Activated CD4-positive, alpha-beta T cell treated with anti-CD3 and anti-CD28 coated beads, Interleukin-2, amount 50 U/mL, for 1 hour (primary cell): Measurements from ENCODE around the gene IL24.

Experiments
- DNase-seq: peaks from one replicate; pipeline ENCODE4 v3.0.0-alpha.2; 2020

The IL24 gene

DNA sequence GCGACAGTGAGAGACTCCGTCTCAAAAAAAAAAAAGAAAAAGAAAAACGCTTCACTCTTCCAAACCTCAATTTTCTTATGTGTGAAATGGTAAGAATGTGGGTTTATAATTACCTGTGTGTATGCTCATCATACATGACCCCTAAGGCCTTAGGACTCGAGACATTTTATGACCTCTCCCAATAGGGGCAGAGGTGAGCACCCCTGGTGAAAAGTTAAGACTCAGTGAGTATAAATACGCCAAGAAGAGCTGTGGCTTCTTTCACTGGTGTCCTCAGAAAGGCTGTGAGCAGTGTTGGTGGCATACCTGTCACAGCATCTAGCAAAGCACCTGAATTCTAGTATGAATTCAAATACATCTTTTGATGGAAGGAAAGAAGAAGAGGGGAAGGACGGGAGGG, 32.3 kb downstream of the IL24 start:
- no peak for DNase-seq

DNA sequence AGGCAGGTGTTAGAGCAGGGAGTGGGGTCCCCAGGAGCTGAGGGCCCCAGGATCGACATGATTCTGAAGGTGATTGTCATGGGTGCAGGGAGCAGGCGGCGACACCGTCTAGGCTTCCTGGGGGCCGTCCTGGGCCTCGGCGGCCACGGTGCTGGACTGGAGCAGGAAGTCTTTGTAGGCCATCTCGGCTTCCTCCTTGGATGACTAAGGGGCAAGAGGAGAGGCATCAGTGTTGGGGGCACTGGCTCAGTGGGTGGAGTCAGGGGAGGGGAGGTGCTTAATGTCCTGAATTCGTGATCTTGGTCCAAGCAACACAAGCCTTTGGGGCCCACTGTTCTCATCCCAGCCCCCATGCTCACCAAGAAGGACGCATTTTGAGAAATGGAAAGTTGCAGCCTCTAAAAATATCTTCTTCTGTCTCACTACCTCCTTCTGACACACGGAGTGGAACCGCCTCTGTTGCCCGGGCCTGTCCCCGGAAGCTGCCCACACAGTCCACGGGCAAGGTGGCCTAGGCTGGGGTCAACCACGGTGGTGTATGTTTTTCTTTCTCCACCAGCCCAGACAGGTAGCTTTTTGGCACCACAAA, 33.1 kb downstream of the IL24 start:
- no peak for DNase-seq

DNA sequence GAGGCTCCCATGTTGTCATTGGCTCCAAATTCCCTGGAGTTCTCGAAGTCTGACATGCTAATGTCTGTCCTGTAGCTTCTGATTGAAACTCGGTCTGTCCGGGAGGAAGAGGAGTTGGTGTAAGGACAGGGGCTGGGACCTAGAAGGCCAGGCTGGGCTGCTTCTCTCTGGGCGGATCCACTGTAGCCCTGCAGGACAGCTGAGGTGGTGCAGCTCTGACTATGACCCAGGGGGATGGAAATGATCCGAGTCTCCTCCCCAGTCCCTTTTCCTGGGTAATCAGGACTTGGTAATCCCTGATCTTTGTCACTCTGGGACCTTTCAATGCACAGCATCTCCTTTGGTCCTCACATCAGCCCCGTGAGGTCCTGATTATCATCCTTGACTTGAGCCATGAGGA, 34.5 kb downstream of the IL24 start:
- no peak for DNase-seq

DNA sequence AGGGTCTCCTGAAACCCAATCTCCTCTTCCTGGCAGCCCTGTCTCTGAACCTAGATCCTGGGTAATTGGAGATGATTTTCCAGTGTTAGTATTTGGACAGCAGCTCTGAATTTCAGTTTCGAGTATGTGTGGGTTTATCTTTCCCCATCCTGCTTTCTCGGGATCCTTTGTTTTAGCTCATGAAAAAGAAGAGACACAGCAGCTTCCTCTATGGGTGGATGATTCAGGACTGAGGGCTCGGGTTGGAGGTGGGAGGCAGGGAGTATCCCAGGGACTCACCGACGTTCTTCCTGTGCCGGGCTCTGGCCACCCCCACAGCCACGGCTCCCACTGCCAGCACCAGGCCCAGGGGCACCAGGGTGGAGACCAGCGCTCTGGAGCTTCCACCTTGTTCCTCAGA, 34.9 kb downstream of the IL24 start:
- DNase-seq: no peak

DNA sequence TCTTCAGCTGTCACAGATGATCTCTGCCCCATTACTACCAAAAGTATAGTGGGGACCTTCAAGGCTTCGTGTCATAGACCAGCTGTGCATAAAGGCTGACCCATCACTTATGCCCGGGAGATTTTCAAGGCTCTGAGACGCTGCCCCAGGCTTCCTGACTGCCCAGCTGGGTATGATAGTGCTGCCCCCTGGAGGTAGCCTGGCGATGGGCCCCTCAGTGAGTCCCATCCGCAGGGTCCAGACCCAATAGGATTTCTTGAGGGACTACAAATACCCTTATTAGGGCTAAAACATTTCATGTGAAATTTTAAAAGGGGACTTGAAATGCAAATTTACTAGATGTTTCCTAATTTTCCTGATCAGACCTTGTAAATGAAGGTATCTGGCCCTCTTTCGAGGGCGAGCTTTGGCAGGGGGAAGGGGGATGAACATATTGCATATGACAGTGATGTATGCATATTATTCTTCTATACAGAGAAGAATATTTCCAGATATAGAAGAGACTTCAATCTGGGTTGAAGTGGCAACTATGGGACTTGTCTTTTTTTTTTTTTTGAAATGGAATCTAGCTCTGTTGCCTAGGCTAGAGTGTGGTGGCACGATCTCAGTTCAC, 36.2 kb downstream of the IL24 start:
- DNase-seq: peak; percentile 73

DNA sequence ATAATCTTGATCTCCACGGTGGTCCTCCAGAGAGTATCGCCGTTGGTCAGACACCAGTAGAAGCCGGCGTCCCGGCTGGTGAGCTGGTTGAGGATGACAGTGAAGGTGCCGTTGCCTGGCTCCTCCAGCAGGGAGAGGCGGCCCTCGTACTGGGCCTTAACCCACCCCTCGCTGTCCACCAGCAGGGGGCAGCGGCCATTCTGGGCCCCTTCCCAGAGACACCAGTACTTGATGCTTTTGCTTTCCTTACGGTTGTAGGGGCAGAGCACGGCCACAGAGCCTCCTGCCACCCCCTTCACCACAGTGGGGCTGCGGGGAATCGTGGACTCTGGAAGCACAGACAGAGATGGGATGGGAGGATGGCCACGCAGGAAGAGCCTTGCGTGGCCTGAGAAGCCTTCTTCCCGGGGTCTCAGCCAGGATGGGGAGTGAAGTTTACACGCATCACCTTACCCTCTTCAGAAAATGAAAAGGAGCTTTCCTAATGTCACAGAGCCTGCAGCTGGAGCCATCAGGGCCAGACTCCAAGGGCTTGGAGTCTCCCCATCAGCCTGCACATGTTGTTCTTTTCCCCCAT, 38.3 kb downstream of the IL24 start:
- peak; percentile 37 for DNase-seq

DNA sequence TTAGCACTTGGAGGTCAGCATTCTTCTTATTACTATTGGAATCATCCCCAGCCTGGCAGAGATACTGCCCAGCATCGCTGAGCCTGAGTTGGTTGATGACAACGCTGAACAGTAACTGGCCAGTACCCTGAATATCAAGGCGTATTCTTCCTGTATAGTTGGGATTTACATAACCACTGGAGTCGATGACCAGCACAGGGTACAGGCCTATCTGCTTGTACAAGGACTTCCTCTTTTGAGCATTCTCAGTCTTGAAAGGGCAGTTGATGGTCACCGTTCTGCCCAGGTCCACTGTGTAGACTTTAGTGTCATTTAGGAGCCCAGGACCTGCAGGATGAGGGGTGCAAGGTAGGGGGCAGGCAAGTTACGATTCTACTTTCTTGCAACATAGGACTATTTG, 40.2 kb downstream of the IL24 start:
- DNase-seq: no peak

DNA sequence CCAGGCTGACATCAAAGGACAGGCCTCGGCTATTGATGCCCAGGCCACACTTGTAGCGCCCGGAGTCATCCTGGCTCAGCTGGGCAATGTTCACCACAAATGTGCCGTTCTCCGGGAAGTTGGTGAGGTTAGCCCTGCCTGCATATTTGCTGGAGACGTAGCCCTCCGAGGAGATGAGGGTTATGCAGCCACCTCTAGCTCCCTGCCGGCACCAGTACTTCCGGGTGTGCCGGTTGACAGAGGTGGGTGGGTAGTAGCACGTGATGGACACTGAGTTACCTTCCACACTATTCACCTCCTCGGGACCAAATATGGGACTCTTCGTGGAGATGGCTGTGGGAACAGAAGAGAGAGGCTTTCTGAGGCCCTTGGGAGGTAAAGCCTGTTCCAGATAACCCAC, 41.9 kb downstream of the IL24 start:
- no peak for DNase-seq

DNA sequence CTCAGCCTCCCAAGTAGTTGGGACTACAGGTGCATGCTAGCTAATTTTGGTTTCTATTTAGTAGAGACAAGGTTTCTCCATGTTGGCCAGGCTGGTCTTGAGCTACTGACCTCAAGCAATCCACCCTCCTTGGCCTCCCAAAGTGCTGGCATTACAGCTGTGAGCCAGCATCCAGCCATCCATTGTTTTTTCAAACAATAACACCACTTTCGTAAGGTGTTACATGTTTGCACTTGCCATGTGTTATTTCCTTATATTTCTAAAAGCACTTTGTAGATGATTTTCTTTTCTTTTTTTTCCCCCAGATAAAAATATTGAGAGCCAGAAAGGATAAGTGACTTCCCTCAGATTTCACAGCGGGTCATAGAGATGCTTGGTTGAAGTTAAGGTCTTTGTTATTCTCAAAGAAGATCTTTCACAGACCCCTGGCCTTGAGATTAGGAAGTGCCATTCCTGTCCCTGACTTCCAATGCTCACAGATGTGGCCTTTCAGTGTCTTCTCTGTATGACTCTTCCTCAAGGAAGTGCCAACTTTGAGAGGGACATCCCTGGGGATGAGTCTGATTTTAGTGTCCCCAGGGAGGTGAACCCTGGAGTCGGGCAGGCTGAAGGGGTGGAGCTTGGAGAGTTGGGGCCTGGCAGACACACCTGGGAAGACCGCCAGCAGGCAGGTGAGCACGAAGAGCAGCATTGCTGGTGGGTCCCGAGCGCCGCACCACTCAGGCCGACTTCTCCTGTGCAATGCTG, 42.8 kb downstream of the IL24 start:
- no peak for DNase-seq

DNA sequence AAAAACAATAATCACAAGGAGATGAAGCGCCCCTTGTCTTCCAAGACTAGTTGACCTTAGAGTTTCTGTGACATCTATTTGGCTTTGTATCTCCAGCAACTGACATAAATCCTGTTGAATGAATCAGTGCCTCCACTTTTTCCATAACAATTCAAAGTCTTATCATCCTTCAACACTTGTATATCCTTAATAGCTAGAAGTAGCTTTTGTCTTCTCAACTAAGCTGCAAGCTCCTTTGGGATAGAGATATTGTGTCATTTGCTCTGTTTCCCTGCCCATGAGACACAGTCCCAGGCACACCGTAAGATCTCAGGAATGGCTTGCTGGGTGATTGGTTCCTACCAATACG, 43.3 kb downstream of the IL24 start:
- DNase-seq: no peak

DNA sequence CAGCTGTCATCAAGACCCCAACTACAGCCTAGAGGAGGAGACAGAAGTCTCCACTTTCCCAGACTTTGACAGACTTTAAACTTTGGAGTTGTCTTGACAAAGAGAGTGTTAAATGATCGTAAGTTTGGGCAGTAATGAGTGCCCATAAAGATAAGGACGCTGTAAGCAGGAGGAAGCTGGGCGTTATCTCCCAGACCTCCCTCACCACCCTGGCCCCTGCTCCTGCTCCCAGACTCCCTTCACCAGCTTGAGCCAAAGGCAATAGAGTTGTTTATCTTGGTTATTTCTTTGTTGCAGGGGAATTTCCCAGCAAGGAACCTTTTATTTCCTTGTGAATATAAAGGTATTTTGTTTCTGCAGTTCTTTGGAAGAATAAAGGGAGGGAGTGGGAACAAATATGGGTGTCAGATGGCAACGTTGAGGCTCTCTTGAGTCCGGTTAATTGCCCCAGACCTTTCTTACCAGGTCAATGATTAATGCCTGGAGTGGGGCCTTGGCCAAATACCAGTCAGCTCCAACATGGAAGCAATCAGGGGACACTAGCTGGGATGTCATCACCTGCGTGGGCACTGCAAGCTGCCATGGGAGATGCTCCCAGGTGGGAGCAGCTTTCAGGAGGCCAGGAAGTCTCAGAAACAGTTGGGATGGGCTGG, 44.6 kb downstream of the IL24 start:
- DNase-seq: no peak

DNA sequence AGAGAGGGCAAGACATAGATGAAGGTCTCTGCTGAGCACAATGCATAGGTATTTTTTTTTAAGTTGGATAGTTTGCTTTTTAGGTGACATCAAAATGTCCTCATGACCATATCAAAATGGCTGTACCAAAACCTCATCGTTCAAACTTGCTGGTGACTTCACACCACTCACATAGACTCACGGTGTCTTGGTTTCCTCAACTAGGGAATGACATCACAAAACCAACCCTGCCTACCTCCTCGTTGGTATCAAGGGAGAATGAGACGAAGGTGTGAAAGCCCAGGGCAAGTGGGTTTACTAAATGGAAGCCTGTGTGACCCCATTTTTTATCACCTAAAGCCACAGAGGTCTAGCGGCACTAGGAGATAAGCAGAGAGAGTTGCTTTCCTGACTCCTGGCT, 47.5 kb downstream of the IL24 start:
- DNase-seq: no peak

DNA sequence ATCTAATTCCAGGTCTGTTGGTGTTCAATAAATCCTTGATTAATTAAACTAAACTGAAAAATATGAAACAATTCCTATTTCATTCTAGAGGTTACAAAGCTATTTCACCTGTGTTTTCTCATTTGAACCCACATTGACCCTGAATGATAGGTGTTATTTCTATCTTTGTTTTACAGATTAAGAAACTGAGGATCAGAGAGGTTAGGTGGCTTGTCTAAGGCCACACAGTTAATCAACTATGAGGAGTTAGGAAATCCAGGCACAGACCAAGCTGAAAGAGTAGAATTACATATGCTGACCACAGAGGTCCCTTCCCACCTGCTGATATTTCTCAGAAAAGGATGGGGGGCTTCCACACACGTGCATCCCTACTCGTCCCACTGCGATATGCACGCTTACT, 48.5 kb downstream of the IL24 start:
- no peak for DNase-seq

DNA sequence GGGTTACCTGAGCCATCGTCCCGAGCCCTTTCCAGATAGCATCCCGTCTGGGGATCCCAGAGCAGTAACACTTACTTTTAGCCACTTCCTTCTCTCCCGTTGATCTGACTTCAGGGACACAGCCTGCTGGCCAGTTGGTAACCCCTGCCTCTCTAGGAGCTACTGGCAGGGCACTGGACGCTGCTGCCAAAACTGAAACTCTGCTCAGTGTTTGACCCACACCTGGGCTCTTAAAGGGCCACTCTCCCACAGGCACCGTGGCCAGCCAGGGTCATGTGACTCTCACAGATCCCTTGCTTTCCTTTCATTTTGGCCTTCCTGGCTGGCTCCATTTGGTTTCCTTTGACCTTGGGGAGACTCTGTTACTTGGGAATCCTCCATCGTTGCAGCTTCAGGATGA, 49.0 kb downstream of the IL24 start, which contains the start of gene PIGR:
TSS of gene PIGR (minus strand) at position 206 of the 400 bp plus-strand sequence. CDS start 5,935 bp downstream, outside the sequence.
- no peak for DNase-seq

DNA sequence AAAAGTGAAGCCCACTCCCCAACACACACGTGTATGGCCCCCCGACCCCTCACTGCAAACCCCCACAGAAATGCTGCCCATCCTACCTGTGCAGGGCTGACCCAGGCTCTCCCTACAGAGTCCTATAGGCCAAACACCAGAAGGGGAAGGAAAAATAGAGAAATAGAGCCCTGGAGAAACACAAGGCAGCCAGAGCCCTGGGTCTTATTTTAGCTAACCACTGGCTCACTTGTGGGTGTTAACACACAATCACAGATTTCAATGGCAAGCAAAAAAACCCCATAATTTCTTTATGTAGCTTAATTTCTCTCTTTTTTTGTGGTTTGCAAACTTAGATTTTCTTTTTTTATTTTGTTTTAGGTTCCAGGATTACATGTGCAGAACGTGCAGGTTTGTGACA, 50.0 kb downstream of the IL24 start:
- DNase-seq: no peak

DNA sequence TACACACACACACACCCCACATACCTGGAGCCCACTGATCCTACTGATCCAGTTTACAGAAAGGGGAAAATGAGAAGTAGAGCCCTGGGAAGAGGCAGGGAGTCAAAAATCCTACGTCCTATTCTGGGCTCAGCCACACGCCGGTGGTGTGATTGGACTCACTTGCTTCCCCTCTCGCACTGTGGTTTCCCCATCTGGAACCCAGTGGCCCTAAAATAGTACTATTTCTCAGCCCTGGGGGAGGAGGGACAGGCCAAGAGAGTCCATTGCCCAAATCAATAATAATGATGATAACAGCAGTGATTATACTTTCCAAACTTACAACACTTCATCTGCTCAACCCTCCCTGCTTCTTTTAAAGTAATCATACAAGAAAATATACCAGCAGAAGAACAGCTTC, 52.0 kb downstream of the IL24 start:
- DNase-seq: no peak

DNA sequence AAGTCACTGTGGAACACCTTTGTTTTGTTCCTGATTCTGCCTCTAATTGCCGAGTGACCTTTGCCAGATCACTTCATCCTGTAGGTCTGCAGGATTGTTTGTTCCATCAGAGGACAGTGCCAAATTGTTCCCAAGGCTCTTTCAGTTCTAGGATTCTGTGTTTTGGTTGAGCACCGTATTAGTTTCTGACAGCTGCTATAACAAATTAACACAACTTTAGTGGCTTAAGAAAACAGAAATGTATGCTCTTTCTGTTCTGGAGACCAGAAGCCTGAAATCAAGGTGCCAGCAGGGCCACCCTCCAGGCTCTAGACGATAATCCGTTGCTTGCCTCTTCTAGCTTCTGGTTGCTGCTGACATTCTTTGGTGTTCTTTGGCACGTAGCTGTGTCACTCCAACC, 52.4 kb downstream of the IL24 start:
- DNase-seq: no peak

DNA sequence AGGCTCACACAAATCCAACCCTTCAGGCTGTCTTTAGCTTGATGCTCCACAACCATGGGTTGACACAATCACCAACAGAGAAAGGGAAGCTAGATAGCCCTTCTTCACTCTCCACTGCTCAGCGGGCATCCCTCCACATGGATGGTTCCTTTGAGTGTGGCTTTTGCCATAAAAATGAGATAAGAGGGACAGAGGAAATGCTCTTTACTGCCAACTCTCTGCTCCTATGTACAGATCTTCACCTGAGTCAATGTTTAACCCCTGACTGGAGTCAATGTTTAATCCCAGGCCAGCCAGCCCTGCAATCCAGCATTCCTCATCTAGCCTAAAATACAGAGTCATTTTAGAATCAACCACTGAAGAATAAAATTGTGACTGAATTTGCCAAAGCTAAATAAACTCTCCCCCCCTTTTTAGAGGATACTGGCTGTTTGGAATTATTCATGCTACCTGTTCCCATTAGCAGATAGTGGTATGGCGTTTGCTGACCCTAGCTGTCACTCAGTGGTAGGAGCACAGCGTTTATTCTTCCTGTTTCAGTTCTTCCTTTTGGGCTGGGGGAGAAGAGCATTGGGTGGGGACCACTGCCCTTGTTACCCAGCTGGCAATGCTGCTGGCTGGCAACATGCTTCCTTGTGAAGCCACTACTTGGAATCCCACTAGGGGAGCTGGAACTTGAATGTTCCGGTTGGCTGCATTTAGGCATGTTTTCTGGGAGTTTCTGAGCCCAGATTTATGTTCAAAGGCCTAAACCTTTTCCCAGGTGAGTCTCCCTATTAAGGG, 54.3 kb downstream of the IL24 start:
- DNase-seq: no peak

DNA sequence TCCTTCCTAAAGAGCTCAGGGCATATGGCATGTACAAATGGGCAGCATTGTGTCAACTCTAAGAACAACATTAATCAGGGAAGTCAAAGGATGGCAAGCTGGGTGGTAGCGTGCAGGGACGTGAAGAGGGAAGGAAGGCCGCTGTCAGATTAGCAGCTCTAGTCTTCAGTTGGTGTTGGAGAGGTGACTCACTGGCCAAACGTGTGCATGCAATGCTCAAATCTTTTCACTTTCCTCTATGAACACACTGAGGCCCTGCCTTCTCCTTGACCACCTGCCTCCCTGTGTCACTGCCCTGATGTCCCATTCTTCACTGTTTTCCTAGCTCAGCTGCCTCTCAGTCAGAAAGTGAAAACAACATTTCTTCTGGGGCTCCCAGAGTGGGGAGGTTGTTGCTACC, 54.9 kb downstream of the IL24 start:
- DNase-seq: no peak

DNA sequence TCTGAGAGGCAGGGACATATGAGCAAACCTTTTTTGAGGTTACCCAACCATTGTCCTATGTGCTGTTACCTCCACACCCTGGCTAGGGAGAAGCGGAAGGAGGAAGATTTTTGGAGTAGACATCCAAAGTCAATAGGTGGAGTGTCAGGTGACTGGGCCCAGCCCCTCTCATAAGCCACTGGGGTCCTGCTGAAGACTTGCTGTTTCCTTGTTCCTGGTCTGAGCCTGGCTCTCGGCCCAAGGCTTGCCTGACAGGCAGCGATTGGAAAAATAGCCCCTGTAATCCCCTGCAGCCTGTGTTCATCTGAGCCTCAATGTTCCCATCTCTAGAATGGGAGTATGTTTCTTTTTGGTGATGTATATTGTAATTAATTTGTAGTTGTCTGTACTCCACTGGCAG, 55.9 kb downstream of the IL24 start:
- DNase-seq: no peak

DNA sequence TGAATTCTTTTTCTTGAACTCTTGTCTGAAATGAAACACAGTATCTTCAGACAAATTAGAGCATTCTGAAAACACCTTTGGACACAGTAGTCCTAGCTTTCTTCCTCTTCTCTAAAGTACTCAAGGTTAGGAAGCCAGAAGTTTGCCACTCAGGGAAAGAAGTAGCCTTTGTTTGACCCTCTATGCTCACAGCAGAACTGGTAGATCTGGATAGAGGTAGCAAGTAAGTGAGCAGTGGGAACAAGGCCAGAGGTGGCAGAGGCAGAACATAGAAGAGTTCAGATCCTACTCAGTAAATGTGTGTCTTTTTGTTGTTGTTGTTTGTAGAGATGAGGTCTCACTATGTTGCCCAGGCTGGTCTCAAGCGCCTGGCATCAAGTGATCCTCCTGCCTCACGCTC, 56.4 kb downstream of the IL24 start:
- DNase-seq: no peak
